ENCODE results near the gene QTRT2.

QTRT2 gene

DNA sequence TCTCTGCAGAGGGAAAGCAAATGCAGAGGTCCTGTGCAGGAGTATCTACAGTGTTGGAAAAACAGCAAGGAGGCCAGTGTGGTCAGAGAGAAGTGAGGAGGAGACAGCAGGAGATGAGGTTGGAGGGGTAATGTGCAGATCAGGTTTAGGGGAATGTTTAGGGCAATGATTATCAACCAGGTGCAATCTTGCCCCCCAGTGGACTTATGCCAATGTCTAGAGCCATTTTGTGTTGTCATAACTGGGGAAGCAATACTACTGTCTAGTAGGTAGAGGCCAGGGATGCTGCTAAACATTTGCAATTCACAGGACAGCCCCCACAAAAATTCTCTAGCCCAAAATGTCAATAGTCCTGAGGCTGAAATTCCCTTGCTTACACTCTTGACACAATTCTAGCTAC, 13.3 kb upstream of the QTRT2 start:
- H3K36me3 ChIP-seq (replicated peaks; ENCODE audit: low read depth, low read length): no peaks in the 10 kb centered on the region
- no peaks in the 10 kb centered on the region for H4K20me1 ChIP-seq (ENCODE audit: insufficient read depth, low read length)
- H3K9me3 ChIP-seq (ENCODE audit: insufficient read depth, low read length): no peaks in the 10 kb centered on the region
- no peak overlapping the region for H3K4me2 ChIP-seq (ENCODE audit: low read length)
- no peak overlapping the region for H3K4me3 ChIP-seq (ENCODE audit: low read length)
- TF ChIP-seq EZH2phosphoT487 (IDR thresholded peaks at IDR 0.05; ENCODE audit: low read depth): no peak
- TF ChIP-seq, protein P1, sequence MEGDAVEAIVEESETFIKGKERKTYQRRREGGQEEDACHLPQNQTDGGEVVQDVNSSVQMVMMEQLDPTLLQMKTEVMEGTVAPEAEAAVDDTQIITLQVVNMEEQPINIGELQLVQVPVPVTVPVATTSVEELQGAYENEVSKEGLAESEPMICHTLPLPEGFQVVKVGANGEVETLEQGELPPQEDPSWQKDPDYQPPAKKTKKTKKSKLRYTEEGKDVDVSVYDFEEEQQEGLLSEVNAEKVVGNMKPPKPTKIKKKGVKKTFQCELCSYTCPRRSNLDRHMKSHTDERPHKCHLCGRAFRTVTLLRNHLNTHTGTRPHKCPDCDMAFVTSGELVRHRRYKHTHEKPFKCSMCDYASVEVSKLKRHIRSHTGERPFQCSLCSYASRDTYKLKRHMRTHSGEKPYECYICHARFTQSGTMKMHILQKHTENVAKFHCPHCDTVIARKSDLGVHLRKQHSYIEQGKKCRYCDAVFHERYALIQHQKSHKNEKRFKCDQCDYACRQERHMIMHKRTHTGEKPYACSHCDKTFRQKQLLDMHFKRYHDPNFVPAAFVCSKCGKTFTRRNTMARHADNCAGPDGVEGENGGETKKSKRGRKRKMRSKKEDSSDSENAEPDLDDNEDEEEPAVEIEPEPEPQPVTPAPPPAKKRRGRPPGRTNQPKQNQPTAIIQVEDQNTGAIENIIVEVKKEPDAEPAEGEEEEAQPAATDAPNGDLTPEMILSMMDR (IDR thresholded peaks at IDR 0.05; ENCODE audit: low read depth, low read length): peak; percentile 33
- no peak overlapping the region for H3K27ac ChIP-seq (ENCODE audit: low read length)
- H3K4me1 ChIP-seq (ENCODE audit: low read length): no peaks in the 10 kb centered on the region
- no peaks in the 10 kb centered on the region for H3K79me2 ChIP-seq (ENCODE audit: low read length)
- no peak overlapping the region for H2AFZ ChIP-seq (ENCODE audit: low read depth, low read length)
- no peak overlapping the region for H3K9ac ChIP-seq (ENCODE audit: low read length)
- no peaks in the 10 kb centered on the region for H3K27me3 ChIP-seq (ENCODE audit: low read depth, low read length)

DNA sequence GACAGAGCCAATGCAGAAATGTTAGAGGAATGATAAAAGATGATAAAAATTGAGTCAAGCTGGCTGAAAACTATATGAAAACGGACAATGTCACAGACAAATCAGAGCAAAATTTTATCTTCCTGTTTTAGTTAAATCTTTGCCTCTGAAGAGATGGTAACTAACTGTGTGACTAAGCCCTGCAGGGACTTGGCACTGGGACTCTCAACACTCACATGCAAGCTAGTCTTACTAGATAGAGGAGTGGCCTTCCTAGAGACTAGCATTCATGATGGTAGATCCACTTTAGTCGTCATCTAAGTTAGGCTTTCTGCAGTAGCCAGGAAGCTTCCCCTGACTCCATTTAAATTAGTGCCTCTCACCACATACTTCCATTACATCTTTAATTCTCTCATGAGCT, 4.3 kb upstream of the QTRT2 start:
- Histone ChIP-seq H4K20me1 (ENCODE audit: insufficient read depth, low read length) (no peaks in the 10 kb centered on the region), H3K9me3 (ENCODE audit: insufficient read depth, low read length) (no peaks in the 10 kb centered on the region), H3K79me2 (ENCODE audit: low read length) (peaks cover 7% of the 10 kb centered on the region), H3K27me3 (ENCODE audit: low read depth, low read length) (no peaks in the 10 kb centered on the region), H3K4me1 (ENCODE audit: low read length) (peaks cover 6% of the 10 kb centered on the region), H3K36me3 (replicated peaks; ENCODE audit: low read depth, low read length) (no peaks in the 10 kb centered on the region), H3K9ac (ENCODE audit: low read length) (no peak overlapping the region), H3K4me3 (ENCODE audit: low read length) (no peak overlapping the region), H3K27ac (ENCODE audit: low read length) (no peak overlapping the region), H3K4me2 (ENCODE audit: low read length) (no peak overlapping the region), H2AFZ (ENCODE audit: low read depth, low read length) (no peak overlapping the region)
- TF ChIP-seq, protein P1 (IDR thresholded peaks at IDR 0.05; ENCODE audit: low read depth, low read length): no peak
- TF ChIP-seq EZH2phosphoT487 (IDR thresholded peaks at IDR 0.05; ENCODE audit: low read depth): no peak

DNA sequence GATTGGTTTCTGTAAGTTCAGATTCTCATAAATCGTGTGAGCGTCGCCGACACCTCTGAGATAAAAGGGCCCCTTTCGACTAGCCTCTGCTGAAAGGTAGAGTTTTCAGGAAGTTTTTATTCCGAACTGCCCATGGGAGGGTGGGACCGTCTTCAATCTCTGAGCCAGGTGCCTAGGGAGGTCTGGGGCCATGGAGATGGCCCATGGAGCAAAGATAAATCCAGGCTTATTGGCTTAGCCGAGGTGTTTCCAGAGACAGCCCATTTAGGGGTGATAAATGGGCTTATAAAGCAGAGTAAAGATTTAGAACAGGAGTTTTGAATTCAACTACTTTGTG, 442 bp downstream of the QTRT2 start:
- peaks cover 43% of the 10 kb centered on the region for H3K4me1 ChIP-seq (ENCODE audit: low read length)
- H3K27ac ChIP-seq (ENCODE audit: low read length): peak overlapping the region; percentile 59
- peak overlapping the region; percentile 84 for H3K4me3 ChIP-seq (ENCODE audit: low read length)
- peaks cover 16% of the 10 kb centered on the region for H4K20me1 ChIP-seq (ENCODE audit: insufficient read depth, low read length)
- peaks cover 23% of the 10 kb centered on the region for H3K36me3 ChIP-seq (replicated peaks; ENCODE audit: low read depth, low read length)
- peak overlapping the region; percentile 81 for H3K4me2 ChIP-seq (ENCODE audit: low read length)
- peak overlapping the region; percentile 81; the same call in 1 of the 2 replicates for H2AFZ ChIP-seq (ENCODE audit: low read depth, low read length)
- H3K9me3 ChIP-seq (ENCODE audit: insufficient read depth, low read length): no peaks in the 10 kb centered on the region
- no peak for TF ChIP-seq EZH2phosphoT487 (IDR thresholded peaks at IDR 0.05; ENCODE audit: low read depth)
- TF ChIP-seq, protein P1 (IDR thresholded peaks at IDR 0.05; ENCODE audit: low read depth, low read length): no peak
- H3K79me2 ChIP-seq (ENCODE audit: low read length): peaks cover 55% of the 10 kb centered on the region
- H3K27me3 ChIP-seq (ENCODE audit: low read depth, low read length): no peaks in the 10 kb centered on the region
- H3K9ac ChIP-seq (ENCODE audit: low read length): peak overlapping the region; percentile 78

DNA sequence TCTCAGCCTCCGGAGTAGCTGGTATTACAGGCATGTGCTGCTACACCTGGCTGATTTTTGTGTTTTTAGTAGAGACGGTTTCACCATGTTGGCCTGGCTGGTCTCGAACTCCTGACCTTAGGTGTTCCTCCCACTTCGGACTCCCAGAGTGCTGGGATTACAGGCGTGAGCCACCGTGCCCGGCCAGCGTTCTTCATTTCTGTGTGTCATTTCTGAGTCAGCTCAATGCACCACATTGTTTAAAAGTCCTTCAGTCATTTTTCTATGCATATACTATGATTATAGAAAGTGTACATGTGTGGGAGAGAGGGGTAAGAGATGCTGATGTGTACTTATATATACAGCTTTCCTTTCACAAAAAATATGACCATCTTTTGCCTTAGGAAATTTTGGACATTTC, 2.1 kb downstream of the QTRT2 start:
- H3K9ac ChIP-seq (ENCODE audit: low read length): no peak overlapping the region
- no peak overlapping the region for H2AFZ ChIP-seq (ENCODE audit: low read depth, low read length)
- no peaks in the 10 kb centered on the region for H3K27me3 ChIP-seq (ENCODE audit: low read depth, low read length)
- H3K9me3 ChIP-seq (ENCODE audit: insufficient read depth, low read length): no peaks in the 10 kb centered on the region
- peaks cover 16% of the 10 kb centered on the region for H4K20me1 ChIP-seq (ENCODE audit: insufficient read depth, low read length)
- no peak overlapping the region for H3K27ac ChIP-seq (ENCODE audit: low read length)
- H3K79me2 ChIP-seq (ENCODE audit: low read length): peaks cover 71% of the 10 kb centered on the region
- peak overlapping the region; percentile 34 for H3K4me2 ChIP-seq (ENCODE audit: low read length)
- H3K4me3 ChIP-seq (ENCODE audit: low read length): no peak overlapping the region
- TF ChIP-seq EZH2phosphoT487 (IDR thresholded peaks at IDR 0.05; ENCODE audit: low read depth): no peak
- TF ChIP-seq, protein P1 (IDR thresholded peaks at IDR 0.05; ENCODE audit: low read depth, low read length): no peak
- peaks cover 23% of the 10 kb centered on the region for H3K36me3 ChIP-seq (replicated peaks; ENCODE audit: low read depth, low read length)
- H3K4me1 ChIP-seq (ENCODE audit: low read length): peaks cover 43% of the 10 kb centered on the region

Measured in OCI-LY3 (cell line).